Caki2 (cell line): ENCODE data around the gene CMSS1. TPM values are rescaled to one million over a fixed set of nuclear protein-coding genes. Genes with fewer than 3 reads are reported as not detected.
"Not testable (repeated sequence)": the region's sequence is repeated elsewhere in the genome, so short reads cannot be mapped to it uniquely, and the experiment has no call there.

Experiments used
- DNase-seq: peaks from one replicate; pipeline ENCODE4 v3.0.0-alpha.2; 2015; ENCODE audit warnings: low read depth
- in situ Hi-C: cut with HindIII; loops from 2 replicates; pipeline ENCODE4 v1.10.0; 2016; ENCODE audit warnings: low sequenced_read_pairs, low pct_unique_long_range_greater_than_20kb, mixed read lengths
- total RNA-seq: library from RNA; depleted of rRNA; stranded (reverse); fragments of >200 nt; shearing (Covaris generic); gene quantifications from 2 replicates; pipeline ENCODE4 v1.2.3, GENCODE V29; 2014; ENCODE audit warnings: low replicate concordance

CMSS1 gene
- total RNA-seq, 1 experiment from 2014 or later: 36.5 TPM

DNA sequence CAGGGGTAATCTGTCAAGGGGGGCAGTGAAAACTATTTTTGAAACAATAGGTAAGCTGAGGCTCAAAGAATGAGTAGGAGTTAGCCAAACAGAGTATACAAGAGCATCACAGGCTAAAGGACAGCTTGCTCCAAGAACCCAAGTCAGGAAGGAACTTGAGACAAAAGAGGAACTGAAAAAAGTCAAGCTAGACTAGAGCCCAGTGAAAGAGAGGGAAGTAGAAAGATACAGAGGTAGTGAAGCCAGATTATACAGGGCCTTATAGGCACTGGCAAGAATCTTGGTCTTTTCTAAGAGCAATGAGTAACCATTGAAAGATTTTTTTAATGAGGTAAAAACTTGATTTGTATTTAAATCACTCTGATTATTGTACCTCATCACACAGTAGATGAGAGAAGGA is 226.7 kb downstream of the CMSS1 start:
- in situ Hi-C loops: no loop called here
- DNase-seq: no peak

DNA sequence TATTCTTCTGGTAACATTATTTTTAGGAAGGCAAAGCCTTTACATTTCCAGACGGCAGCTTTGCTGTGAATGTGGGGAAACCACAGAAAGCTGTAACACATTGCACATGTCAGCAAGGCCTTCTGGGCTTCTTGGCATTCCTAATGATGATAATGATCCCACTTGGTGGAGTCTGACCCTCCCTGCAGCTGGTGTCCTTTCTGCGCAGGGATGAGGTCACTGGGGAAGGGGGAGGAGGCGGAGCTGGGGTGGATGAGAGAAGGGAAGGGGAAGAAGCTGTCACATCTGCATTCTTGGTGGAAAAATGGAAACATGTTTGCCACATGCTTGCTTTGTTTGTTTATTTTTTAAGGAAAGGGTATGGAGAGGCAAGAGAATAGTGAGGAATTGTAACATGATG is 228.0 kb downstream of the CMSS1 start:
- DNase-seq: no peak
- in situ Hi-C loops: no loop called here

DNA sequence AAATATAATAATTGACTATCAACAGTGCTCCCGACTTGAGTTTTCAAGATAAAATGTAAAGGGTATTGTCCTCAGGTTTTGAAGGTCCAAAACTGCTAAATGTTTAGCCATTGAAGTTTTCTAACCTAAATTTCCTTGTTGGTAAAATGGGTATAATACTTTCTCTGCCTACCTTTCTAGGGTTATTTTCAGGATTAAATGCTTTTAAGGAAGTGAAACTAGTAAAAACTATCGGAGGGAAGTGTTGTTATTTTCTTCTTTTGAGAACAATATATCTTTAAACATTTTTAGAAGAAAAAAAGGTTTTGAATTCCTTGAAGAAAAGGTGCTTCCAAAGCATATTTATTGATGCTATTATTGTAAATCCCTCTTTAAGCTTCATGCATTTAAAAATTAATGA is 229.3 kb downstream of the CMSS1 start:
- no peak for DNase-seq
- in situ Hi-C loops: no loop called here

DNA sequence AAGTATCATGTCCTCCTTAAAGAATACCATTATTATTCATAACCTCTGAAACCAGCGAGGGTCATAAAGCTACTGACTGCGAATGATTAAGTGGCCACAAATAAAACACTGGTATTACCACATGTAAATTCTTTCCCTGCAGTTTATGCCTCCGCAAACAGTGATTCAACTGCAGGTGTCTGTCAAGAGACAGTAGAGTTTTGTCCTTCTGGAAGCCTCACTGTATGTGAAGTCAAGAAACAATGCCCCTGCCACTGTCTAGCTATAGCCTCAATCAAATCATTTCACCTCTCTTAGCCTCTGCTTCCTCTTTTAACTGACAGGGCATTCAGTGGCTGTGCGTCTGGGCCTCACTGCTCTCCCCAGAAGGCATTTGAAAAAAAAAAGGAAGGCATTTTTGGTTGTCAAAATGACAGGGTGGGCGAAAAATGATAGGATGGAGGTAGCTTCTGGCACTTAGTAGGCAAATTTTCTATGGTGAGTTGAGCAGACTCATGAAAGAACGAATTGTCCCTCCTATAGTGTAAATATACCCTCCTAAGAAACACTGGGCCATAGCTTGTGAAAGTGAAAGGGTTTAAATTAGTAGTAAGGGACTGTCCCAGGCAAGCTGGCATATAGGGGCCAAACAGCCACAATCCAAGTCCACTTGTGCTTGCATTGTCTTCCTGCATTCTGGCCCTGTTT is 229.9 kb downstream of the CMSS1 start:
- in situ Hi-C loops: no loop called here
- DNase-seq: peak; percentile 37

DNA sequence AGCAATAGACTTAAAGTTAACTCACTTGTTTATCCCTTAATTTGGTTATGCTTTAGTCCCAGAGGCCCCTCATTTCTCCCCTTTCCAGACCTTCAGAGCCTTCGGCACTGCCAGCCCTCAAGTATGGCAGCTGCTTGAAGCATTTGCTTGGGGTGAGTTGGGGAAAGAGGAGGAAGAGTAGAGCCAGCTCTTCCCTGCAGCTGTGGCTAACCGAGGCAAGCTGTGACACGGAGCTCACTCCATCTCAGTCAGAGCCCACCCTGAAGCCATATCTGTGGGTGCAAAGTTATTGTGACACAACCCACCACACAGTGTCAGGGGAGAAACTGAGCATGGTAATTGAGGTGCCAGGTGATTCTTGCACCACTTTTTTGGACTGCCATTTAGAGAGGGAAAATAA is 230.6 kb downstream of the CMSS1 start:
- in situ Hi-C loops: no loop called here
- DNase-seq: no peak

DNA sequence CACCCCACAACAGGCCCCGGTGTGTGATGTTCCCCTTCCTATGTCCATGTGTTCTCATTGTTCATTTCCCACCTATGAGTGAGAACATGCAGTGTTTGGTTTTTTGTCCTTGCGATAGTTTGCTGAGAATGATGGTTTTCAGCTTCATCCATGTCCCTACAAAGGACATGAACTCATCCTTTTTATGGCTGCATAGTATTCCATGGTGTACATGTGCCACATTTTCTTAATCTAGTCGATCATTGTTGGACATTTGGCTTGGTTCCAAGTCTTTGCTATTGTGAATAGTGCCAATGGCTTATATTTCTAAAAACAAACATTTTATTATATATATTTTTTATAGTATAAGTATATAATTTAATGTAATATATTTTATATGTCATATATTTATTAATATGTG is 233.9 kb downstream of the CMSS1 start:
- in situ Hi-C loops, DNase-seq: not testable (repeated sequence)

DNA sequence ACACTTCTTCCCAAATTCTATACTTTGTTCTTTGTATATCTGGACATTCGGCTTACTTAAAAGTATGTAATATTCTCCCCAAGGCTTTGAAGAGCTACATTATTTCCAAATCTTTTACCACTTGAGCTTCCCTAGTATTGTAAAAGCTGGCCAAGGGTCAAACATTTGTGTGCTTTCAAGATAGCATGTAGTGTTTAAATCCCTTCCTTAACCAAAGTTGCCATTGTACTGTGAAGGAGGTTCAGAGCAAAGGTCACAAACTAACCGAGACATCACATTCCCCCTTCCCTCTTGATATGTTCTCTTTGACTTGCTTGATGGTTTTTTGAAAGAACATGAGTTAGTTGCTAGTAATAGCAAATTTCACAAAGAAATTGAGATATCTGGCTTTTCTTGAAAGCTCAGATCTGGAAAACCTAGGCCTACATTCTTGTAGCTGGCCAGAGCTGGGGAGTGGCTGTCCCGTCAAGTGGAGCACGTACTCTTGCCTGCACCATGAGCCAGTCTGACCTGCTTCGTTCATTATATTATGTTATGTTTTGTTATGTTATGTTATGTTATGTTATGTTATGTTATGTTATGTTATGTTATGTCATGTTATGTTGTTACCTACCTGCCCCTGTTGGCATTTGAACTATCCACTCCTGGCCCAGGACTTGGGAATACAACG is 236.4 kb downstream of the CMSS1 start:
- DNase-seq: no peak
- in situ Hi-C loops: no loop called here

DNA sequence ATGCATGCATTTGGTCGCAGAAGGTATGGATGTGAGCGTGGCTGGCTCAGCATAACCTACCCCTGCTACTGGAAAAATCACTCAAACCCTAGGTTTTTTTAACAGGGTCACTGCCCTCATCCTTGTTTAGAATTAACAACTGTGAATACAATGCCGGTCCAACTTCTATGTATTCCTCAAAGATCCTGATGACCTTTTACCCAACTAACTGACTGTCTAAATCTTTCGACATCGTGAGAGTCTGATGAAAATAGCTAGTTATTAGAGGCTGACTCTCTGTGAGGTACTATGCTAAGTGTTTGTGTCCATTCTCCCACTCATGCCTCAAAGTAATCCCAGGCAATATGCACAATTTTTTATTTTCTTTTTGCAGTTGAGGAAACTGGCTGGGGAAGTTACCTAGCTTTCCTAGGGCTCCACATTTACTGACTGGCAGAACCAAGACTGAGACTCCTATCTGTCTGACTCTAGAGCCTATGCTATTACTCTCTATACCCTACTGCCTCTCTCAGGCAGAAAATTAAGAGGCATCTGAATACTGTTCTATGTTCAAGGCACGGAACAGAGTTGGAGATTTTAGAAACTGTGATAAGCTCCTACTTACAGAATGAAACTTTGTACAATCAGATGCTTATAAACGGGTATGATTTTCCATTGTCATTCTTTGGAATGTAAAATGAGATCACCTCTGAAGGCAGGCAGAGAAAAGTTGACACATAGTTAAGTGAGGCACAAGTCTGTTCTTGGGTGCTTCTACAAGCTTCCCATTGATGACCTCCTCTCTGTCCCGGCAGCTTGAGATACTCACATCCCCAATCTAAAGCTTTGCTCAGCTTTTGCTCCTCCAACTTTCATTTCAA is 240.3 kb downstream of the CMSS1 start:
- no peak for DNase-seq
- in situ Hi-C loops: no loop called here

DNA sequence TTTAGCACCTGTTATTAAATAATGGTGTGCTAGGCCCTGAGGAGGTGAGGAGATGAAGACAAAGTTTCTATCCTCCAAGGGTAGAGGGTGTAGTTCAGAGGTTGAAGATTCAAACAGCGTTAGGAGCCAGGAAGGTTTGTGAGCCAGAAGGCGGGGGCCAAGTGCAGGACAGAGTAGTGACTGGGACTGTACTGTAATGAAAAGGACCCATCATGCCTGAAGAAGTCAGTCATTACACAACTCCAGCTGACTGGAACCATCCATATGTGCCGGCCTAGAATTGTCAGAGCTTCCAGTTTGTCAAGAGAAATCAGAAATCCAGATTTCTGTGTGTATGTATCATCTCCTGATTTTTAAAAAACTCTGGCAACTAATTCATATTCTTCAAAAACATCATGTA is 241.8 kb downstream of the CMSS1 start:
- in situ Hi-C loops: no loop called here

DNA sequence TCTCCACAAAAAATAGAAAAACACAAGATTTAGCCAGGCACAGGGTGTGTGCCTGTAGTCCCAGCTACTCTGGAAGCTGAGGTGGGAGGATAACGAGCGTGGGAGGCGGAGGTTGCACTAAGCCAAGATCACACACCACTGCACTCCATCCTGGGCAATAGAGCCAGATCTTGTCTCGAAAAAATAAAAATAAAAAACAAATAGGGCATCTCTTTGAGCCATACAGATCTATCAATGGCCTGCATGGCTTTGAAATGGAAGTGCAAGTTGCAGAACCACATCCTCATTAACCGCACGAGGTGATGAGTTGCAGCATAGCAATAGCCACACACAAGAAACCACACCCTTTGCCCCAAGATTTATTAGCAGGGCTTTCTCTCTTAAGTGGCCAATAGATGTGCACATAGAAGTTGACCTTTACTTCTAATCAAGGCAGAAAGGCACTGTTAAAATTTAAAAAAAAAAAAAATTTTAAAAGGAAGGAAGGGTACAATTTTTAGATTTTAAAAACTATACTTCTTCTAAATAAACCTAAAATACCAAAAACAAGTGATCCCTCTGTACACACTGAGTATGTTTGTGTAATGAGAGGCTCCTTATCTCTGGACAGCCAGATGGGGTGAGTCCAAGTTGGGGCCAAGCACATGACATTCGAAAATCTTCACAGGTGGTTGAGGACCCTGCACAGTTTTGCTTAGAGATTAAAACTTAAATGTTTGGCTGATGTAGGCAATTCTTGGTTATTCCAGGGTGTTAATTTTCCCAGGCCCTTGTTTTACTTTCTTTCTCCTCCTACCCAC is 243.2 kb downstream of the CMSS1 start:
- no peak for DNase-seq
- in situ Hi-C loops: no loop called here

More for the DNA sequence above, 241.8 kb downstream of the CMSS1 start:
- DNase-seq: no peak

DNA sequence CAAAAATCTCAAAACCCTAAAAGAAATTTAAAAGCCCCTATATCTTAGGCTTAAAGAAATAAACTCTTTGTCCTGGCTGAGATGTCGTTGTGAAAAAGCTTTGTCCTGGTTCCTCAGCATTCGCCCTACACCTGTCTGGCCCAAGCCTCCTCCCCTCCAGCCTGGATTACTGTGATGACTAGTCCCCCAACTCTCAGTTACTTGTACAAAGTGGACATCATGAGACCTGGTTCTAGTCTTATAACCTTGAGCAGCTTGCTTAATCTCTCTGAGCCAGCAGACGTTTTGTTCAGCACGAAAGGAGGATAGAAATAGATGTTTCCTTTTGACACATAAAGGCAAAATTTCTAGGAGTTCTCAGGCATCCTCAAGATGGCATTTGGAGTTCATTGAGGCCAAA is 245.0 kb downstream of the CMSS1 start:
- in situ Hi-C loops: no loop called here
- DNase-seq: no peak

DNA sequence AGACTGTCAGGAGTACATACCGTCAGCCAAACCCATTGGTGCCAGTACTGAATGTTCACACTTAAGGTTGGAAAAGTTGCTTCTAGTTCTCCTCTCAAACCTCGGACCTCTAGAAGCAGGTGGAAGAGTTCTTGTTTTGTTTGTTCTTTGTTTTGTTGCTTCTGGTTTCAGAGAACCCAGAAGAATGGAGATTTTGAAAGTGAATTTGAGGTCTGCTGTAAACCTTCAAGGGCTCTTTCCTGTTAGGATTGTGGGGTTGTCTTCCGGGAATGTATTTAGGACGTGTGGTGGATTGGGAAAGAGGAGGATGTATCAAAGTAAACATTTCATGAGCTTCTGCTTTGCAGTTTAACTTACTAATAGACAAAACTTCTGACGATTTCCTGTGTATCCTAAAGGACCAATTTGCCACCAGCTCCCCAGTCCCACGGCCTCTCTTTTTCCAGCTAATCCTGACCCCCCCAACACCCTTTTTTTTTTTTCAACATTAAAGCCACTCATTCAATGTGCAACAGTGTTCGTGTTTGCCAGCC is 246.3 kb downstream of the CMSS1 start:
- no peak for DNase-seq
- in situ Hi-C loops: no loop called here

DNA sequence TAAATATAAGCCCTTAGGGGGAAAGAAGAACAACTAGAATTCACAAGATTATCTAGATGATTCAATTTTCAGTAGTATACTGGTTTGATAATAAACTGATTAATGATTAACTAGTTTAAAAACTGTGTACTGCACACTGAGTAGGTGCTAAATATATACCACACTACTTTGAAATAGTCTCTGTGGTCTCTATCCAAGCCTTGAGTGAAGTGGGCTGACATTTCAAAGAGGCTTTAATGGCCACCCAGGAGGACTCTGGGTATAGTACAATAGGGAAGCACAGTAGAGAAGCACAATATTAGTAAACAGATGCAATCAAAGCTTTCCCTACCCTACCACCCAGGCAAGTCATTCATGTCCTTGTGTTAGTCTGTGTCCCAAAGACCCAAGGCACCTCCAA is 249.9 kb downstream of the CMSS1 start:
- DNase-seq: no peak
- in situ Hi-C loops: no loop called here

DNA sequence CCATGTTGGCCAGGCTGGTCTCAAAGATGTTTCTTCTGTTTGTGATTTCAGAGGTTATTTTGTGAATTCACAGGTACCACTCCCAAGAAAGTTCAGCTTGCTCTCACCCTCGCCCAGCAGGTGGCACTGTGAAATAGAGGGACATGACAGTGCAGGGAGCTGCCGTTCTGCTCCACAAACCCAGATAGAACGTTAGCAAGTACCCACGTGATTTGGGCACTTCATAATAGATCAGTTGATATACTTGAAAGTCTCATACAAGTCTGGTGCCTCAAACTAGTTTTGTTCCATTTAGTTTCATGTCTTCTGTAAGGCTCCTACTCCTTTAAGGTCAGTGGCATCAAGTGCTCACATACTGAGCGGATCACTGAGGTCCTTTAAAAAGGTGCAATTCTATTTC is 251.2 kb downstream of the CMSS1 start:
- in situ Hi-C loops: no loop called here
- DNase-seq: no peak

DNA sequence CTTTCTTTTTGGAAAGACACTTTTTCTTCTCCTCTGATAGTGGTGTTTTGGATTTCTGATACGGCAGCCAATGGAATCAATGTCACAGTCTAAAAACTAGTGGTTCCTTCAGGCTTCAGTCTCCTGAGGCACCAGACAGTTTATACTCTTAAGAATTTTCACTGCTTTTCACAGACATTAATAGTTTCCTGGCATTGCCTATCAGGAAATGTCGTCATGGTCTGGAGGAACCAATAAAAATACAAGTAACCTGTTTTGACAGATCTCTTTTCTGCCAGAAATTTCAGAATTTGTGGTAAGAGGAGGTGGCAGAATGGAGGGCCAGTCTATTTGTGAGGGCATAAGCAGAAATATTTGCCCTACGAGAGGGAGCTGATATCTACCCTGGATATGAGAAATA is 251.8 kb downstream of the CMSS1 start:
- in situ Hi-C loops: no loop called here
- no peak for DNase-seq

DNA sequence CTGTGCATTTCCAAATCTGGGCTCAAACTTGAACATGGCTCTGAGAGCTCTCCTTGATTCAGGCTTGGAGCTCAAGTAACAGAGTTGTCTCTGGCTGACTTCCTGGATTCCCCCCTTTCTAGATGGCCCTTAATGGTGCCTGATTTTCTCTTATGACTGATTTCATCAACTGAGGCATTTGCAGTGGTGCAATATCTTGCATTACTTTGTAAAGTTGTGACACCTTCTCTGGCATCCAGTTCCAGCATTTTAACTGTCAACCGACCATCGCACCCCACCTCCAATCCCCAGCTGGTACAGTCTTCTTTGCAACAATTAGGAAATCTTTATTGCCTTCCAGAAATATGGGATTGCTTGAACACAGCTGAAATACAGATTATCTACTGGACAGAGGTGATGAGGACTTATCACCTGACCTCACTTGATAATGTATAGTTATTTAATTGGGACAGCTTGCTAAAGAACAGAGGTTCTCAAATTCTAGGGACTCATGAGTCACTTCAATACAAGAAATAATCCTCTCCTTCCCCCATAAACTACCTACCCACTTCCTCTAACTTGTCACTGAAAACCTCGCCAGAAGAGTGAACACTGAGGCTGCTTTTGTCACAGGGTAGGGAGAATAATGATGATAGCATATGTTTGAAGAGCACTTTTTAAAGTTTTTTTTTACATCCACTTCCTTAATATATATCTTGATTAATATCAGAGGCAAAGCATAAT is 254.8 kb downstream of the CMSS1 start:
- in situ Hi-C loops: no loop called here
- DNase-seq: no peak

DNA sequence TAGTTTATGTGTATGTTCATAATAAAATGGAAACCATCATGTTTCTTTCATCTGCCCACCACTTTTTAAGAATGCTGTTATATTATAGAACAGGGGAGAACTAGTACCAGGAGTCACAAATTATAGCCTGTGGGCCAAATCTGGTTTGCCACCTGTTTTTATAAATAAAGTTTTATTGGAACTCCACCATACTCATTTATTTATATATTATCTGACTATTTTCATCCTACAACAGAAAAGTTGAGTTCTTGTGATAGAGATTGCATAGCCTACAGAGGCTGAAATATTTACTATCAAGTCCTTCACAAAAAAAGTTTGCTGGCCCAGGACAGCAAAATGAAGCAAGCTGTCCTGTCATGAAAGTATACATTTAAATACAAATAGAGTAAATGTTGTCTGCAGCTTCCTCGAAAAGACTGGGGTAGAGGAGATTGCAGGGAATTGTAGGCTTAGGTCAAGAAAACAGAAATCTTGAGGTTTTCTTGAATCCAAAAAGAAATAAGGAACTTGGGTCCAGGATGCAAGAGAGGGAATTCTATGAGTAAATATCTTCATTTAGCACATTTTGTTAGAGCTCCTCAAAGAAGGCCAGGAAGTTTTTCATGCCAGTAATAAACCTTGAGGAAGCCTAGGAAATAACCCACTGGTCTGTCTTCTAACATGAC is 255.5 kb downstream of the CMSS1 start:
- in situ Hi-C loops: no loop called here
- no peak for DNase-seq
